Vagina (tissue), 2 donors: ENCODE results near the gene NIT2. TPM values are rescaled to one million over a fixed set of nuclear protein-coding genes. Genes with fewer than 3 reads are reported as not detected.

Experiments used
- DNase-seq, 2 donors: peaks; one replicate each; pipeline ENCODE4 v3.0.0-alpha.2; 2017; ENCODE audit errors: extremely low spot score in 2 of 2
- H3K27ac ChIP-seq: fragments of 200-600 bp; sonication (generic); one replicate; pipeline ENCODE4 v1.5.1; 2019
- H3K27me3 ChIP-seq: fragments of 200-600 bp; sonication (generic); one replicate; pipeline ENCODE4 v1.5.1; 2019
- H3K36me3 ChIP-seq, 2 donors: fragments of 200-600 bp; sonication (generic); one replicate each; pipeline ENCODE4 v1.5.1; 2017 to 2019
- H3K4me1 ChIP-seq: fragments of 200-600 bp; sonication (generic); one replicate; pipeline ENCODE4 v1.5.1; 2019
- H3K4me3 ChIP-seq, 2 donors: fragments of 200-600 bp; sonication (generic); 1 replicate in 1 of 2; 2 replicates in 1 of 2; pipeline ENCODE4 v1.5.1; 2016 to 2019
- H3K9me3 ChIP-seq: fragments of 200-600 bp; sonication (generic); one replicate; pipeline ENCODE4 v1.5.1; 2019
- CTCF ChIP-seq, 3 experiments: fragments of 450-650 bp in 2 of 3; fragments of 200-600 bp in 1 of 3; sonication (generic) in 1 of 3; IDR thresholded peaks; one replicate each; pipeline ENCODE4 v1.5.1; 2017 to 2019; ENCODE audit warnings: antibody characterized with exemption in 3 of 3, mild to moderate bottlenecking in 2 of 3, moderate library complexity in 2 of 3
- POLR2A ChIP-seq, 2 donors: fragments of 450-650 bp; IDR thresholded peaks; one replicate each; pipeline ENCODE4 v1.6.1; 2017; ENCODE audit warnings: antibody characterized with exemption in 2 of 2, mild to moderate bottlenecking in 2 of 2, moderate library complexity in 2 of 2
- POLR2AphosphoS5 ChIP-seq, 2 donors: sonication (generic); formaldehyde crosslinking; IDR thresholded peaks; one replicate each; pipeline ENCODE4 v1.9.0; 2017; ENCODE audit warnings: antibody characterized with exemption in 2 of 2, mild to moderate bottlenecking in 2 of 2, low read depth in 1 of 2; ENCODE audit not compliant: insufficient read depth in 1 of 2
- intact Hi-C: fragments of 100-400 bp; cut with DNase I; formaldehyde crosslinking; loops from one replicate; pipeline ENCODE4 v1.15.1; 2023
- total RNA-seq: library from RNA; depleted of rRNA; stranded (reverse); fragments of >200 nt; gene quantifications from one replicate; pipeline ENCODE4 v1.2.3, GENCODE V29; 2016

The NIT2 gene
- total RNA-seq, 1 donor from 2014 or later, result 26.0 TPM

- no peak for TF ChIP-seq POLR2AphosphoS5 (IDR thresholded peaks at IDR 0.05; ENCODE audit: insufficient read depth in 1 of 2, low read depth in 1 of 2)
- TF ChIP-seq CTCF (IDR thresholded peaks at IDR 0.05), result no peak
- TF ChIP-seq POLR2A (IDR thresholded peaks at IDR 0.05), result no peak
- Histone ChIP-seq H3K9me3 (no peaks in the 10 kb centered on the region), H3K27ac (no peak overlapping the region), H3K27me3 (no peaks in the 10 kb centered on the region), H3K4me1 (no peaks in the 10 kb centered on the region), H3K4me3 (no peak overlapping the region), H3K36me3 (peaks cover 0 to 56% of the 10 kb centered on the region in 2 donors)
- no peak for DNase-seq
- intact Hi-C loops, result no loop called here
Observed at GRCh38 chr3:100368441-100368840, 33.9 kb downstream of the NIT2 start.

- Histone ChIP-seq H3K27ac (no peak overlapping the region), H3K9me3 (no peaks in the 10 kb centered on the region), H3K4me3 (no peak overlapping the region), H3K27me3 (no peaks in the 10 kb centered on the region), H3K36me3 (peaks cover 0 to 48% of the 10 kb centered on the region in 2 donors), H3K4me1 (no peaks in the 10 kb centered on the region)
- no peak for DNase-seq
- TF ChIP-seq POLR2A (IDR thresholded peaks at IDR 0.05) (no peak), CTCF (IDR thresholded peaks at IDR 0.05) (no peak), POLR2AphosphoS5 (IDR thresholded peaks at IDR 0.05; ENCODE audit: insufficient read depth in 1 of 2, low read depth in 1 of 2) (no peak)
- intact Hi-C loops, result no loop called here
Observed at GRCh38 chr3:100370756-100371155, 36.2 kb downstream of the NIT2 start.

GRCh38 chr3:100374521-100374920 is 40.0 kb downstream of the NIT2 start:
- Histone ChIP-seq H3K9me3 (no peaks in the 10 kb centered on the region), H3K27ac (no peak overlapping the region), H3K36me3 (peaks cover 0 to 53% of the 10 kb centered on the region in 2 donors), H3K27me3 (no peaks in the 10 kb centered on the region), H3K4me1 (no peaks in the 10 kb centered on the region), H3K4me3 (no peak overlapping the region)
- intact Hi-C loops, result no loop called here
- no peak for TF ChIP-seq POLR2A (IDR thresholded peaks at IDR 0.05)
- TF ChIP-seq CTCF (IDR thresholded peaks at IDR 0.05), result no peak
- no peak for TF ChIP-seq POLR2AphosphoS5 (IDR thresholded peaks at IDR 0.05; ENCODE audit: insufficient read depth in 1 of 2, low read depth in 1 of 2)
- DNase-seq, result no peak

- no peaks in the 10 kb centered on the region for H3K4me1 ChIP-seq
- intact Hi-C loops, result no loop called here
- H3K9me3 ChIP-seq, result no peaks in the 10 kb centered on the region
- TF ChIP-seq POLR2A (IDR thresholded peaks at IDR 0.05) (no peak), POLR2AphosphoS5 (IDR thresholded peaks at IDR 0.05; ENCODE audit: insufficient read depth in 1 of 2, low read depth in 1 of 2) (no peak), CTCF (IDR thresholded peaks at IDR 0.05) (no peak)
- no peak overlapping the region for H3K4me3 ChIP-seq
- H3K27ac ChIP-seq, result no peak overlapping the region
- no peak for DNase-seq
- H3K36me3 ChIP-seq, result peaks cover 0 to 59% of the 10 kb centered on the region in 2 donors
- H3K27me3 ChIP-seq, result no peaks in the 10 kb centered on the region
Observed at GRCh38 chr3:100376301-100376700, 41.7 kb downstream of the NIT2 start.

DNA sequence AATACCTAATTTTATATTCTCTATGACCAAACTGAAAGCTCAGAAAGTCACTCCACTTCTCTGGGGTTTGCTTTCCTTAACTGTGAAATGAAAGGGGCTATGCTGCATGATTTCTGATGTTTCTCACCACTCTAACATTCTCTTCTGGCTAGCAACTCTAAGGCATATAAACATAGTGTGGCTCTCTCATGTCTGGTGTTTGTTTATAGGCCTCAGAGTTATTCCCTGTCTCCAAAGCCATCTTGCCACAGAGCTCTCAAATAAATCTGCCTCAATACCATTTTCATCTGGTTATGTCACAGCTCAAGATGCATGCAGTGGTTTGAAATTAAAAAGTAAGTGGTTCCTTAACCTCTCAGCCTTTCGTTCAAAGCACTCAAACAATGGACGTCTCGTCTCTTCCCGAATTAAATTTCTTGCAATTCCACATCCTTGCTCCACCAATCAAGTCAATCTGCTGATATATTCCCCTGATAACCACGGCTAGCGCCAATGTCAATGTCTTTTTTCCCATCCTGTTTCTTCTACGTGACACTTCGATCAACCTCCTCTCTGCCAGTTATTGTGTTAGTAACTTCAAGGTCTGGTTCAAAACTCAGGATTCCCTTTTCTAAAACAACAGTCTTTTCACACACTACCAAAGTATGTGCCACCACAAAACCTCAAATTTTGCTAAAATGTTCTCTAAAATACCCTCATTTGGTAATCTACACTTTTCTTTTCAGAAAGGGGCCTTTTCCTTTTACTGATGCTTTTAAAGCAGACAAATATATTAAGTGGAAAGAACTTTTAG is 50.4 kb downstream of the NIT2 start:
- Histone ChIP-seq H3K4me1 (no peaks in the 10 kb centered on the region), H3K9me3 (peaks cover 7% of the 10 kb centered on the region), H3K27me3 (no peaks in the 10 kb centered on the region), H3K4me3 (no peak overlapping the region), H3K36me3 (peaks cover 0 to 59% of the 10 kb centered on the region in 2 donors), H3K27ac (no peak overlapping the region)
- no peak for DNase-seq
- TF ChIP-seq CTCF (IDR thresholded peaks at IDR 0.05) (no peak), POLR2A (IDR thresholded peaks at IDR 0.05) (no peak), POLR2AphosphoS5 (IDR thresholded peaks at IDR 0.05; ENCODE audit: insufficient read depth in 1 of 2, low read depth in 1 of 2) (no peak)
- intact Hi-C loops, result no loop called here
